Measurements from ENCODE around the gene APP. TPM values are rescaled to one million over a fixed set of nuclear protein-coding genes. Genes with fewer than 3 reads are reported as not detected.

The APP gene
- total and polyA plus RNA-seq, 4 experiments from 2014 or later, result 4.9 to 57.9 (median 34.2) TPM

DNA sequence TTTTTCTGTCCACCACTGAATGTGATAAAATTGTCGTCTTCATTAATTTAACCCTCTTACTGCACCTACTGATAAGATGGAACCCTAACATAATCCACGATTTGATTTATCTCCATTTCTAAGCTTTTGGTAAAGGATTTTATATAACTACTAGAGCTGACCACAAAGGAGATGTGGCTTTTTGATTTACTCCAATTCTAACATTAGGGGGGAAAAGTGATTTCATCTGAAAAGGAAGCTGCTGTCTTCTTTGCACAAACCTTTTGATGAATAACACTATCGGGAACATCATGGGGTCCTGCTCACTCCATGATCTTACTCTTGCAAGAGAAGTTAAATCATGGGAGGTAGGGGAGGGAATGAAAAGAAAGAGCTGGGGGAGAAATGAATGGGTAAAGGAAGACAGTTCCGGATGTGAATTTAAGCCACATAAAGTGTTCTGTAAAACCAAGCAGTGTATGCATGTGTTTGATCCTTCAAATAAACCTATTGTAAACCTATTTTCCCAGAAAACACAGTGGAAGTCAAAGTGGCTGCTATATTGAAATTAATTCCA lies 274.0 kb downstream of the APP start:
- no peak for DNase-seq
- POLR2A ChIA-PET (ENCODE audit: partially characterized antibody), result interaction anchor here (1.4 to 1.7 kb wide), 2 partner anchors 272 to 274 kb away, joined by 5 to 6 read pairs; partner anchors contain the start of gene APP
- intact Hi-C loops (cut with micrococcal nuclease), result no loop called here
- H3K36me3 ChIP-seq (ENCODE audit: insufficient read depth, low read length), result no peaks in the 10 kb centered on the region
- H3K4me1 Mint-ChIP-seq, result peaks cover 2 to 9% (median 5%) of the 10 kb centered on the region in 4 donors
- H3K27me3 Mint-ChIP-seq, result no peaks in the 10 kb centered on the region
- no peaks in the 10 kb centered on the region for H3K4me1 ChIP-seq (ENCODE audit: insufficient read depth, low read length)
- no peak overlapping the region for H3K4me3 Mint-ChIP-seq
- H3K9me3 Mint-ChIP-seq, result no peaks in the 10 kb centered on the region
- no peaks in the 10 kb centered on the region for H3K9me3 ChIP-seq (ENCODE audit: control insufficient read depth in 1 of 2, low read length in 2 of 2)
- CTCF ChIA-PET (ENCODE audit: partially characterized antibody), result interaction anchor here (1.1 to 2.7 kb wide), 12 partner anchors 9 to 821 kb away, joined by 3 to 44 read pairs (median 6); partner anchors contain the start of gene APP
- H3K27ac Mint-ChIP-seq, result peak overlapping the region in 1 of 7 donors; percentile 32
- no peak overlapping the region for H3K27ac ChIP-seq (ENCODE audit: low read depth, low read length)
- H3K27me3 ChIP-seq (ENCODE audit: insufficient read depth, low read length), result no peaks in the 10 kb centered on the region
- H3K4me3 ChIP-seq (ENCODE audit: low read length in 2 of 2), result no peak overlapping the region
- H3K36me3 Mint-ChIP-seq, result peaks cover 4 to 8% of the 10 kb centered on the region in 2 donors

DNA sequence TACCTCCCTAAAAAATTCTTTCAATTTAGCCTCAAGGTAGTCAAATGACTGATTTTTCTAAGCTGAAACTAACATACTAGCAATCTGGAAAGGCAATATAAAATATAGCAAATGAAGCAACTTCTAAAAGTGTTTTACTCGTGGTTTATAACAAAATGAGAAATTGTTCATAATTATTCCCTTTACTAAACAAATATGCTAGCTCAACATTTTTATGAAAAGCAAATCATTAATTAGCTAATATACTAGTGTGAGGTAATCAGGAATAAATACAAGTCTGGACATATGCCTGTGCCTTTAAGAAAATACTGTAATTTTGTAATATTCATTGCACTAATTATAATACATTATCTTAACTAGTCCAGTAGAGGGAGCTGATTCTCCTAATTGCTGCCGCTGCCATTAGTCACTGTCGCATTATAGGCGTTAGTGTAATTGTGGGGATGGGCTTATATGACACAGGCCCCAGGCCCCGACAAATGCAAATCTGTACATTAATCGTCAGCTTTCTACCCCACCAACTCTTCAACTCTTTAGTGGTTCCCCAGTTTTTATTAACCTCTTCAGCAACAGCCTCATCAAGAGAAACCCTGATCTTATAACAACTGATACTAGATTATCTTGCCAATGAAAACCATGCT lies 274.9 kb downstream of the APP start:
- ChIA-PET CTCF (ENCODE audit: partially characterized antibody) (interaction anchor here (0.8 to 2.7 kb wide), 16 partner anchors 9 to 822 kb away, joined by 3 to 44 read pairs (median 5); partner anchors contain the start of gene APP), POLR2A (ENCODE audit: partially characterized antibody) (interaction anchor here (1.4 to 1.7 kb wide), 2 partner anchors 273 to 275 kb away, joined by 5 to 6 read pairs; partner anchors contain the start of gene APP)
- no peaks in the 10 kb centered on the region for H3K9me3 Mint-ChIP-seq
- H3K9me3 ChIP-seq (ENCODE audit: control insufficient read depth in 1 of 2, low read length in 2 of 2), result no peaks in the 10 kb centered on the region
- intact Hi-C loops (cut with micrococcal nuclease), result loop anchor here (1.0 kb wide), 1 partner anchor 275 kb away; the partner anchor contains the start of gene APP
- peaks cover 2 to 9% (median 5%) of the 10 kb centered on the region in 4 donors for H3K4me1 Mint-ChIP-seq
- H3K36me3 ChIP-seq (ENCODE audit: insufficient read depth, low read length), result no peaks in the 10 kb centered on the region
- no peaks in the 10 kb centered on the region for H3K27me3 ChIP-seq (ENCODE audit: insufficient read depth, low read length)
- peak in 4 of 5 donors; percentile 20 to 41 (median 25) for DNase-seq
- no peak overlapping the region for H3K27ac ChIP-seq (ENCODE audit: low read depth, low read length)
- no peak overlapping the region for H3K4me3 ChIP-seq (ENCODE audit: low read length in 2 of 2)
- no peak overlapping the region for H3K27ac Mint-ChIP-seq
- peaks cover 4 to 17% of the 10 kb centered on the region in 2 donors for H3K36me3 Mint-ChIP-seq
- H3K4me1 ChIP-seq (ENCODE audit: insufficient read depth, low read length), result no peaks in the 10 kb centered on the region
- H3K4me3 Mint-ChIP-seq, result peak overlapping the region in 1 of 8 donors; percentile 15
- H3K27me3 Mint-ChIP-seq, result no peaks in the 10 kb centered on the region

DNA sequence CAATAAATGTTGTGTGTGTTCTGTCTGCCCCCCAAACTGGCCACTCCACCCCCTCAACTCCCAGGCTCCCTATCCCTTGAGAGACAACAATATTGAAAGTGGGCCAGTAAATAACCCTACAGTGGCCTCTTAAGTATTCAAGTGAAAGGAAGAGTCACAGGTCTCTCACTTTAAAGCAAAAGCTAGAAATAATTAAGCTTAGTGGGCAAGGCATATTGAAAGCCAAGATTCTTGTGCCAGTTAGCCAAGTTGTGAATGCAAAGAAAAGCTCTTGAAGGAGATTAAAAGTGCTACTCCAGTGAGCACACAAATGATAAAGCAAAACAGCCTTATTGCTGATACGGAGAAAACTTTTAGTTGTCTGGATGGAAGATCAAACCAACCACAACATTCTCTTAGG lies 277.4 kb downstream of the APP start:
- peaks cover 2 to 9% (median 5%) of the 10 kb centered on the region in 4 donors for H3K4me1 Mint-ChIP-seq
- H3K4me1 ChIP-seq (ENCODE audit: insufficient read depth, low read length), result no peaks in the 10 kb centered on the region
- H3K27ac ChIP-seq (ENCODE audit: low read depth, low read length), result no peak overlapping the region
- no peak for DNase-seq
- H3K4me3 Mint-ChIP-seq, result no peak overlapping the region
- intact Hi-C loops (cut with micrococcal nuclease), result no loop called here
- no peaks in the 10 kb centered on the region for H3K27me3 ChIP-seq (ENCODE audit: insufficient read depth, low read length)
- H3K27ac Mint-ChIP-seq, result no peak overlapping the region
- no peak overlapping the region for H3K4me3 ChIP-seq (ENCODE audit: low read length in 2 of 2)
- ChIA-PET POLR2A (ENCODE audit: partially characterized antibody) (no interaction called here), CTCF (ENCODE audit: partially characterized antibody) (interaction anchor here (1.0 to 1.5 kb wide), 3 partner anchors 9 to 278 kb away, joined by 3 to 4 read pairs (median 3); partner anchors contain the start of gene APP)
- no peaks in the 10 kb centered on the region for H3K36me3 ChIP-seq (ENCODE audit: insufficient read depth, low read length)
- H3K27me3 Mint-ChIP-seq, result no peaks in the 10 kb centered on the region
- H3K36me3 Mint-ChIP-seq, result peaks cover 9 to 21% of the 10 kb centered on the region in 2 donors
- H3K9me3 Mint-ChIP-seq, result no peaks in the 10 kb centered on the region
- no peaks in the 10 kb centered on the region for H3K9me3 ChIP-seq (ENCODE audit: control insufficient read depth in 1 of 2, low read length in 2 of 2)

DNA sequence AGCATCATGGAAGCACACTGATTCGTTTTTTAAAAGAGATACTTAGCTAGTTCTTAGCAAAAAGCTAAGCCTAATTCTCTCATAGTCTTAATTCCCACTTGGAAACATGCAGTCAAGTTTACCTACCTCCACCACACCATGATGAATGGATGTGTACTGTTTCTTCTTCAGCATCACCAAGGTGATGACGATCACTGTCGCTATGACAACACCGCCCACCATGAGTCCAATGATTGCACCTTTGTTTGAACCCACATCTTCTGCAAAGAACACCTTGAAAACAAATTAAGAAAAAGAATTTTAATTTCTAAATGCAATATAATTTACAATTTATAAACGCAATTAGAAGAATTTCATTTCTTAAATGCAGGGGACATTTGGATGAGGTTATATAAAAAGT lies 279.0 kb downstream of the APP start:
- no peak for DNase-seq
- H3K4me1 Mint-ChIP-seq, result peaks cover under 1 to 9% (median 4%) of the 10 kb centered on the region in 4 donors
- intact Hi-C loops (cut with micrococcal nuclease), result no loop called here
- Histone ChIP-seq H3K27me3 (ENCODE audit: insufficient read depth, low read length) (no peaks in the 10 kb centered on the region), H3K4me1 (ENCODE audit: insufficient read depth, low read length) (no peaks in the 10 kb centered on the region), H3K36me3 (ENCODE audit: insufficient read depth, low read length) (no peaks in the 10 kb centered on the region), H3K4me3 (ENCODE audit: low read length in 2 of 2) (no peak overlapping the region), H3K9me3 (ENCODE audit: control insufficient read depth in 1 of 2, low read length in 2 of 2) (no peaks in the 10 kb centered on the region), H3K27ac (ENCODE audit: low read depth, low read length) (no peak overlapping the region)
- no peak overlapping the region for H3K4me3 Mint-ChIP-seq
- no peaks in the 10 kb centered on the region for H3K9me3 Mint-ChIP-seq
- ChIA-PET CTCF (ENCODE audit: partially characterized antibody) (interaction anchor here (0.7 to 1.3 kb wide), 2 partner anchors 10 to 378 kb away, joined by 3 to 4 read pairs; no protein-coding TSS in a partner anchor), POLR2A (ENCODE audit: partially characterized antibody) (no interaction called here)
- peaks cover 9 to 28% of the 10 kb centered on the region in 2 donors for H3K36me3 Mint-ChIP-seq
- H3K27me3 Mint-ChIP-seq, result no peaks in the 10 kb centered on the region
- H3K27ac Mint-ChIP-seq, result no peak overlapping the region

DNA sequence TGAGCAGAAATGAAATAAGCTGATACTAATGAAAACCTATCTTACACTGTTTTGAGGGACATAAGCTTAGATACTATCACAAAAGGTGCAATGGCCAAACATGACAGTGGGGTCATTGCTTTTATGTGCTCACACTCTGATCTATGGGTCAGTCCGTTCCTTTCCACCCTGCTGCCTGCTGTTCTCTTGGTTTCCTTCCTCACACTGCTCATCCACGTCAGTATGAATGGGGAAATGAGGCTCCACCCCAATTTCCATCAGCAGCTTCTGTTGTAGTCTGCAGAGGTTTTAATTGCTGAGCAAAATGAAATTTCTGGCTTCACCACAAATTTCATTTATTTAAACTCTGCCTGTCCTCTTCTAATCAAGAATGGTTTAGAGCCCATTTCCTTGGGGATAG lies 280.6 kb downstream of the APP start:
- H3K27me3 ChIP-seq (ENCODE audit: insufficient read depth, low read length), result no peaks in the 10 kb centered on the region
- H3K27ac ChIP-seq (ENCODE audit: low read depth, low read length), result no peak overlapping the region
- intact Hi-C loops (cut with micrococcal nuclease), result no loop called here
- H3K9me3 ChIP-seq (ENCODE audit: control insufficient read depth in 1 of 2, low read length in 2 of 2), result no peaks in the 10 kb centered on the region
- Mint-ChIP-seq H3K36me3 (peaks cover 11 to 28% of the 10 kb centered on the region in 2 donors), H3K4me3 (no peak overlapping the region), H3K4me1 (no peaks in the 10 kb centered on the region), H3K27ac (no peak overlapping the region), H3K9me3 (no peaks in the 10 kb centered on the region), H3K27me3 (no peaks in the 10 kb centered on the region)
- no peaks in the 10 kb centered on the region for H3K36me3 ChIP-seq (ENCODE audit: insufficient read depth, low read length)
- no peak overlapping the region for H3K4me3 ChIP-seq (ENCODE audit: low read length in 2 of 2)
- DNase-seq, result no peak
- ChIA-PET POLR2A (ENCODE audit: partially characterized antibody) (no interaction called here), CTCF (ENCODE audit: partially characterized antibody) (interaction anchor here (0.8 to 1.2 kb wide), 2 partner anchors 278 to 281 kb away, joined by 3 read pairs; partner anchors contain the start of gene APP)
- no peaks in the 10 kb centered on the region for H3K4me1 ChIP-seq (ENCODE audit: insufficient read depth, low read length)

DNA sequence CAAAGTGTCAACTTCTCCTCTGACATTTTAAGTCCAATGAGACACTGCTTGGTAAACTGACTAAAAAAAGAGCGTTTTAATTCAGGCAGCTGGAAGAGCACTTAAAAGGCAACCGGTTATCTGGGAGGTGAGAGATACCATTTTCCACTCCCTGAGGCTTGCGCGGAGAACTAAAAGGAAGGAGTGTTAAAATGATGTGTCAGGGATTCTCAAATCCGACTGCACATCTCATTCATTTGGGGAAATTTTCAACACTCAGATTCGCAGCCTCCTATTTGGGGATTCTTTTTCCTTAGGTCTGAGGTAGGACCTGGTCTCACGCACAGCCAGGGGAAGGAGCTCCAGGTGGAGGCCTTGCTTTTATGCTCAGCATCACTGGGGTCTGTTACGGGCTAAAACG lies 281.9 kb downstream of the APP start:
- Histone ChIP-seq H3K36me3 (ENCODE audit: insufficient read depth, low read length) (no peaks in the 10 kb centered on the region), H3K27me3 (ENCODE audit: insufficient read depth, low read length) (no peaks in the 10 kb centered on the region), H3K9me3 (ENCODE audit: control insufficient read depth in 1 of 2, low read length in 2 of 2) (no peaks in the 10 kb centered on the region), H3K27ac (ENCODE audit: low read depth, low read length) (no peak overlapping the region), H3K4me1 (ENCODE audit: insufficient read depth, low read length) (no peaks in the 10 kb centered on the region), H3K4me3 (ENCODE audit: low read length in 2 of 2) (no peak overlapping the region)
- Mint-ChIP-seq H3K27ac (no peak overlapping the region), H3K9me3 (no peaks in the 10 kb centered on the region), H3K4me3 (no peak overlapping the region), H3K4me1 (no peaks in the 10 kb centered on the region), H3K27me3 (no peaks in the 10 kb centered on the region), H3K36me3 (peaks cover 9 to 28% of the 10 kb centered on the region in 2 donors)
- CTCF ChIA-PET (ENCODE audit: partially characterized antibody), result no interaction called here
- no peak for DNase-seq
- intact Hi-C loops (cut with micrococcal nuclease), result no loop called here
- POLR2A ChIA-PET (ENCODE audit: partially characterized antibody), result no interaction called here

DNA sequence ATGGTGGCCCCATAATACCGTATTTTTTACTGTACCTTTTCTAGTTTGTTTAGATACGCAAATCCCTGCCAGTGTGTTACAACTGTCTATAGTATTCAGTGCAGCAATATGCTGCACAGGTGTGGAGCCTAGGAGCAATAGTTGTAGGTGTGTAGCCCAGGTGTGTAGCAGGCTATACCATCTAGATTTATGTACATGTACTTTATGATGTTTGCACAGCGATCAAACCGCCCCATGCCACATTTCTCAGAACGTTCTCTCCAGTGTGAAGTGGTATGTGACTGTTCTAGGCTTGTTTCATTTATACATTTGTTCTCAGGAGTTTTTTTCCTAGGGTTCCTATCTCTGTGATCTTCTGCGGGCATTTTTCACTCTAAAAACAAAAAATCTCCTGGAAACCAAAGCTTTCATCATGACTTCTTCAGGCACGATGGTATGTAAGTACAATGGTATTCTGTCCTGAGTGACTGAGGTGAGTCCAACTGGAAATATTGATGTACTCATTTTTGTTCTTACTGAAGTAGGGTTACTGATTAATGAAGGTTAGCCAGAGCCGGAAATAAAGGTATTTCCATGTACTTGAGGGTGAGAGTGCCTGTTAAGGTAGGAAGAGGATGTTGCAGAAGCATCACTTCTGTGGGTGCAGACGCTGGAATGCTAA lies 282.8 kb downstream of the APP start:
- H3K4me1 Mint-ChIP-seq, result no peaks in the 10 kb centered on the region
- no peak for DNase-seq
- H3K36me3 Mint-ChIP-seq, result peaks cover 7 to 22% of the 10 kb centered on the region in 2 donors
- H3K4me1 ChIP-seq (ENCODE audit: insufficient read depth, low read length), result no peaks in the 10 kb centered on the region
- peak overlapping the region in 1 of 7 donors; percentile 35 for H3K27ac Mint-ChIP-seq
- H3K27ac ChIP-seq (ENCODE audit: low read depth, low read length), result no peak overlapping the region
- POLR2A ChIA-PET (ENCODE audit: partially characterized antibody), result no interaction called here
- CTCF ChIA-PET (ENCODE audit: partially characterized antibody), result no interaction called here
- no peaks in the 10 kb centered on the region for H3K27me3 ChIP-seq (ENCODE audit: insufficient read depth, low read length)
- no peaks in the 10 kb centered on the region for H3K9me3 Mint-ChIP-seq
- H3K27me3 Mint-ChIP-seq, result no peaks in the 10 kb centered on the region
- H3K4me3 Mint-ChIP-seq, result no peak overlapping the region
- no peaks in the 10 kb centered on the region for H3K36me3 ChIP-seq (ENCODE audit: insufficient read depth, low read length)
- intact Hi-C loops (cut with micrococcal nuclease), result no loop called here
- no peak overlapping the region for H3K4me3 ChIP-seq (ENCODE audit: low read length in 2 of 2)
- no peaks in the 10 kb centered on the region for H3K9me3 ChIP-seq (ENCODE audit: control insufficient read depth in 1 of 2, low read length in 2 of 2)
